GM18517 (cell line): Measurements from ENCODE around the gene CCDC81.
"Not testable (repeated sequence)": the region's sequence is repeated elsewhere in the genome, so short reads cannot be mapped to it uniquely, and the experiment has no call there.

Experiments
- ATAC-seq: cut with Tn5 transposase; IDR thresholded peaks from one replicate; pipeline ENCODE4 v1.9.1; 2021; ENCODE audit warnings: mild to moderate bottlenecking, moderate library complexity; ENCODE audit not compliant: unreplicated experiment

The CCDC81 gene

GRCh38 chr11:86374586-86374985, at the start of gene CCDC81:
TSS of gene CCDC81 (plus strand) at chr11:86374887. CDS start at chr11:86375164, 277 bp downstream.
- no peak for ATAC-seq

DNA sequence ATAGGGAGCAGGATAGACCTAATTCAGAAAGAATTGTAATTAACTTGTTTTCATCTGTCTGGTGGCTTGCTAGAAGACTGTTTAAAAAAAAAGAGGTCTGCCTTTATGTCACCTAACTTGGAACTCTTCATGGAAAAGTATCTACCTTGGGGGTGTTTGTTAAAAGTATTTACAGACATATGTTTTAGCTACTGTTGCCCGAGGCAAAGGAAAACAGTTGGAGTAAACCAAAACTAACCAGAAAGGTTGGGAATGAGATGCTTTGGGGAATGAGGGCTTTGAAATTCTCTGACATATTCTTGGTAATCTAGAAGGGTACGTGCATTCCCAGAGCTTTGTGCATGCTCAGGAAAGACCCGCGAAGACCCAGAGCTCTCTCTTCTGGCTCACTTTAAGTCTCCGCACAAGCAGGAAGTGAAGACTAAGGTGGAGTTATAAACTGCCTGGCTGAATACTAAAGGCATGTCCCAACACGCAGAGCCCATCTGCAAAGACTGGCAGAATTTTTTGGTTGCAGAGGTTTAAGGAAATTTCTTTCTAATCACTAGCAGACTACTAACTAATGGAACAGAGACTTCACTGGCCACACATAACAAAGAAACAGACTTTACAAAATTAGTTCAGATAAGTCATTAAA, 39.4 kb upstream of the CCDC81 start:
- no peak for ATAC-seq

- ATAC-seq = no peak
Measured at GRCh38 chr11:86337227-86337626, 37.5 kb upstream of the CCDC81 start.

GRCh38 chr11:86341382-86341781, 33.3 kb upstream of the CCDC81 start:
- no peak for ATAC-seq

GRCh38 chr11:86346513-86346912, 28.2 kb upstream of the CCDC81 start:
- ATAC-seq = no peak

DNA sequence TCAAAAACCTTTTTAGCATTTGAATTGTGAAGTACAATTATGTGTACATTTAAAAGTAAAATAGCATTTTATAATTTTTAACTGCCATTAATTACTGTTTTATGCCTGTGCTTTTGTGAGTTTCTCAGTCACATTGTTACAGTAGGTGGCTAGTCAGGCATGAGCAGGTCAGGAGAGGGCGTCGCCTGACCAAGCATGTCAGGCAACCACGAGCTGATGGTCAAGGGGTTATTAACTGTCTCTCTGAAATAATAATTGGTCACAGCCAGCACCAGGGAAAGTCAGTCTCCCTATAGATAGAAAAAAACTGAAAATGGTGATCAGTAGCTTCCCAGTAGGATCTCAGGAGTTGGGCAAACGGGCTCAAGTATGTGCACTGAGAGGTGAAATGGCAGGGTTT, 19.4 kb upstream of the CCDC81 start:
- ATAC-seq = no peak

DNA sequence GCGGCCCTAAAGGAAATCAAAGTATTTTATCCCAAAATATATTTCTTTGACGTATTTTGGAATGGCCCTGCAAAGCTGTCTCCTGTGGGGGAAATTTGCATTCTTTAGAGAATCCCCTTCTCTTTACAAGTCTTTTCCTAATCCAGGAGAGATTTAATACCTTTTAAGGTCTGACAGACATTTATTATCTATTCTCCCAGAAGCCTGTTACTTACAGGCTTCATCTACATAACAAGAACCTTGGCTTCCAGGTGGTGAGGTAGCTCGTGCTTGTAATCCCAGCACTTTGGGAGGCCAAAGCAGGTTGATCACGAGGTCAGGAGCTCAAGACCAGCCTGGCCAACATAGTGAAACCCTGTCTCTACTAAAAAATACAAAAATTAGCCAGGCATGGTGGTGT, 17.3 kb upstream of the CCDC81 start:
- ATAC-seq = not testable (repeated sequence)

DNA sequence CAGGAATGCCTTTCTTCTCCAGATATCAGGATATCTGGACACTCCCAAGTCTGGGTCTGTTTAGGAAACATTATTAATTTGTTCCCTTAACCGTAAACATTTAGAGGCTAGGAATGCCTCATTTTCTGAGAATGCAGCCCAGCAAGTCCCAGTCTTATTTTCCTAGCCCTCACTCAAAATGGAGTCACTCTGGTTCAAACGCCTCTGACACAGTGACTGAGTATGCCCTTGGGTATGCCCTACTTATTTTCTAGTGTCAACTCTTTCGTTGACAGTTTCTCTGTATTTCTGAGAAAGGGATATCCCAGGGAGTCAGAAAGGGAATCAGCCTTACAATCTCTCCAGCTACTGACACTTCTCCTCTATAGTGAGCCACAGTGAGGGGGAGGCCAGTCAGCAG, 16.0 kb upstream of the CCDC81 start:
- ATAC-seq = no peak

DNA sequence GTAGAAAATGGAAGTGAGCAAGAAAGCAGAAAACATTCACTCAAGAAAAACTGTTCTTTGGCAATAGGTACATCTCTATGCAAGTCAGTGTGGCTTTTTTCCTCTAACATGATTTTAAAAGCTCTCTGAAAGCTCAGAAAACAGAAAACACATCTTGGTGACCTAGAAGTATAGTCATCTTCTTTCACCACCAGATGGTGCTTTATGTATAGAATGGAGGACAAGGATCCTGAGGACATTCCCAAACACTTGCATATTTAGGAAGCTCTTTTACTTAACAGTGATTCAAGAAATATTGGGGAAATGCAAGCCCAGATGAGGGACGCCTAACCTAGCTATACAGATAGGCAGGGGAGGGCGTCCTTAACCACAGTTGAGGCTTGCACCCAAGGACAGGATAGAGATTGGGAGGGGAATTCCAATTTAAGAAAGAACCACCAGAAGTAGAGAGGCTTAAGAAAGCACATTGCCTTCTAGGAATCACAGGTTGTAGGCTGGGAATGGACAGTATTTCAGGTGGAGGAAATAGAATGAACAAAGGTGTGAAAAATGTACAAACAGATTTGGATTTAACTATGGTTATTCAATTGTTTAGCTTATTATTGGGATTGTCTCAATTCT, 13.8 kb upstream of the CCDC81 start:
- no peak for ATAC-seq

DNA sequence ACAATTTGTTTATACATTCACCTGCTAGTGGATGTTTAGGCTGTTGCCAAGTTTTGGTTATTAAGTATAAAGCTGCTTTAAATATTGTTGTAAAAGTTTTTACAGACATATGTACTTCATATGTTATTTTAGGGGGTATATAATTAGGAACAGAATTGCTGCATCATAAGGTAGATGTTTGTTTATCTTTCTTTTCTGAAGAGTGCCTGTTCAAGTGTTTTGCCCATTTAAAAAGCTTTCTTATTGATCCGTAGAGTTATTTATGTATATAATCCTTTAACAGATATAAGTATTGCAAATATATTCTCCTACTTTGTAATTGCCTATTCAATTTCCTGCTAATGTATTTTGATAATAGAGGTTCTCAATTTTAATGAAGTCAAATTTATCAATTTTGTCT, 11.3 kb upstream of the CCDC81 start:
- no peak for ATAC-seq

GRCh38 chr11:86365546-86365945, 9.1 kb upstream of the CCDC81 start:
- ATAC-seq = no peak

DNA sequence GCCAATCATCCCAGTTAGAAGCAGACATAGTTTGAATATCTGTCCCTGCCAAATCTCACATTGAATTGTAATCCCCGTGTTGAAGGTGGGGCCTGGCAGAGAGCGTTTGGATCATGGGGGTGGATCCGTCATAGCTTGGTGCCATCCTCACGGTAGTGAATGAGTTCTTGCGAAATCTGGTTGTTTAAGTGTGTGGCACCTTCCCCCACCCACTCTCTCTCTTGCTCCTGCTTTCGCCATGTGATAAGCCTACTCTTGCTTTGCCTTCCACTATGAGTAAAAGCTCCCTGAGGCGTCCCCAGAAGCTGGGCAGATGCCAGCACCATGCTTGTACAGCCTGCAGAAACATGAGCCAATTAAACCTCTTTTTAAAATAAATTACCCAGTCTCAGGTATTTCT, 5.0 kb upstream of the CCDC81 start:
- ATAC-seq = no peak

GRCh38 chr11:86370171-86370570, 4.5 kb upstream of the CCDC81 start:
- ATAC-seq = no peak

DNA sequence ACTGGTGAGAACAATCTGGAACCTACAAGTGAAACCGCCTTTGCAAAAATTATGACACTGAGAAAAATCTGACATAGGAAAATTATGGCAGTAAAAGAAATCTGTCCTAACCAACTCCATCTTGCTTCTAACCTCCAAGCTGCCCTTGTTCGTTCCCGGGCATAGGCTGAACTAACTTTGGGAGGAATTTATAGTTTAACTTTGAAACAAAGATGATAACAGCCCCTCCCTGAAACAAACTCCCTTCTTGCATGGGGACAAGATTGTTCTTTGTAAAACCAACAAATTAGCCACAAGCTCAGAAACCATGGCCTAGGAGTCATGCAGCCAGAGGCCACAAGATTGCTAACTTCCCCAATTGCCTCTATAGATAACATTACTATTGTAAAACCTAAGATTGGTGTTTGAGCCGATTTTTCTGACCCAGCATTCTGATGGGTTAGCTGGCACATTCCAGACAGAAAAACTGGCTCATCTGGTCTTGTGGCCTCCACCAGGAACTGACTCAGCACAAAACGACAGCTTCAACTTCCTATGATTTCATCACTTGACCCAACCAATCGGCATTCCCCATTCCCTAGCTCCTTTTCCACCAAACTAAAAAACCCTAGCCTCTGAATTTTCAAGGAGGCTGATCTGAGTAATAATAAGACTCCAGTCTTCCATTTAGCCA, 3.6 kb upstream of the CCDC81 start:
- no peak for ATAC-seq

DNA sequence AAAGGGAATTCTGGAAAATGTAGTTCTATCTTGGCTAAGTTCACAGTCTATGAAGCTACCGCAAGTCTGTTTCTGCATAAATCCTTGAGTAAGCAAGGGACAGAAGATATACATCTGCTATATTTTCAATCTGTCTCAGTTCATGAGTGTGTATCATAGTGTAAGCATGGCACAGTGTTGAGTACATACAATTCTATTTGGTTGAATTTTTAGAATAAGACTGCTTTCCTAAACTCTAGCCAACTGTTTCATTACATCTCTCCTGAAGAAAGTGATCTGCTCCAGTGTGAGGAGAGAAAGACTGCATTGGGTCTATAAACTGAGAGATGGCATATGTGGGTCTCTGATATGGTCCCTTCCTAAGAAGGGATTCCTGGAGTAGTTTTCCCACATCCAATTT, 2.6 kb upstream of the CCDC81 start:
- ATAC-seq = no peak

GRCh38 chr11:86372586-86372985, 2.1 kb upstream of the CCDC81 start:
- ATAC-seq = no peak

DNA sequence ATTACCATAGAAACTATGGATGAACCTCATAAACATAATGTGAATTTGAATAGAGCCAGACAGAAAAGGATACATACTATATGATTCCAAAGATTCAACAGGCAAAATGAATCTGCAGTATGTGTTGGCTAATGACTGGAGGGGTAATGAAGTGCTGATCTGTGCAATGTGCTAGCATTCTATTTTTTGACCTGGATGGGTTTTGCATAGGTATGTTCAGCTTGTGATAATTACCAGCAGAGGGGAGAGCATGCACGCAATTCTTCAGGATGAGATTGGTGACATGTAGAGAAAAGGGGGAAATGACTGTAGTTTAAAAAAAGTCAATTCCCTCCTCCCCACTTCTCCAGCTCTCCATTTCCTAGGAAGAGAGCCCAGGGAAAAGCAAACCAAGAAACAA, 618 bp upstream of the CCDC81 start:
- ATAC-seq = no peak

- ATAC-seq = no peak
Measured at GRCh38 chr11:86377972-86378371, 3.3 kb downstream of the CCDC81 start.

DNA sequence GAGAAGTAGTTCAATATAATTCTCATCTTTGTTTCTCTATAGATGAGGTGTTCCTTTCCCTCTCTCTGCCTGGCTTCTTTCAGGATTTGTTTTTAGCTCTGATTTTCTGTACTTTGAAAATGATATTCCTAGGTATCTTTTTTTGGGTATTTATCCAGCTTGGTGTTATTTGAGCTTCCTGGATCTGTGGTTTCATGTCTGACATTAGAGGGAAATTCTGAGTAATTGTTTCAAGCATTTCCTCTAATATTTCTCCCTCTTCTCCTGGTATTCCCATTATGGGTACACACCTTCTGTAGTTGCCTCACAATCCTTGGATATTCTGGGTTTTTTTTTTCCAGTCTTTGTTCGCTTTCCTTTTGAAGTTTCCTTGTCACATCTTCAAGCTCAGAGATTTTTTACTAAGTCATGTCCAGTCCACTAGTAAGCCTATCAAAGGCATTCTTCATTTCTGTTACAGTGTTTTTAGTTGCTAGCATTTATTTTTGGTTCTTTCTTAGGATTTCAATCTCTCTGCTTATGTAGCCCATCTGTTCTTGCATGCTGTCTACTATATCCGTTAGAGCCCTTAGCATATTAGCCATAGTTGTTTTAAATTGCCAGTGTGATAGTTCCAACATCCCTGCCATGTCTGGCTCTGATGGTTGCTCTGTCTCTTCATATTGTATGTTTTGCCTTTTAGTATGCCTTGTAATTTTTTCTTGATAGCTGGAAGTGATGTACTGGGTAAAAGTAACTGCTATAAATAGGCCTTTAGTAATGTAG, 5.8 kb downstream of the CCDC81 start:
- no peak for ATAC-seq

GRCh38 chr11:86383041-86383955, 8.6 kb downstream of the CCDC81 start:
- no peak for ATAC-seq

DNA sequence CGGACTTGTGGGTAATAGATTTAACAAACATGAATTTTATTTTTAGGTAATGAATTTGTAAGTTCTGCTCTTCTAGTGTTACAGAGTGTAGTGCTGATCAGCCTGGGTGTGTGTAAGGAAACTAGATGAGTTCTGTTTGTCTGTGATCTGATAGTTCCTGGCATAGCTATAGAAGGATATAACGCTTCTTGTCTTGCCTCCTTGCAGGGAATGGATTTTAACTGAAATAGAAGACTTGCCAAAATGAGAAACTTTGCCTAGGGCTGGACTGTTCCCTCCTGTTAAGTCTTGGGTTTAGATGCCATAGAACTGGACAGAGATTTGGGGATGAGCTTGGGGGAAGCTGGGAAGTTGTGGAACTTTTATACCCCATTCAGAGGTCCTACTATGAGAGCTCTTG, 11.6 kb downstream of the CCDC81 start:
- ATAC-seq = no peak
